ENCODE data around the gene ANAPC7.

- TF ChIP-seq CTCF (IDR thresholded peaks at IDR 0.05) = no peak
- TF ChIP-seq POLR2A (IDR thresholded peaks at IDR 0.05) = no peak
Measured at GRCh38 chr12:110342157-110342556, 61.4 kb downstream of the ANAPC7 start.
